HepG2 (cell line): ENCODE results near the gene L3MBTL1. TPM values are rescaled to one million over a fixed set of nuclear protein-coding genes. Genes with fewer than 3 reads are reported as not detected.

Source experiments
- FOXA3 ChIP-seq: IDR thresholded peaks from 2 replicates; pipeline ENCODE4 v1.6.1; 2016; ENCODE audit warnings: missing genetic modification reagents, missing compliant biosample characterization
- HNRNPH1 ChIP-seq: fragments of 200-400 bp; formaldehyde crosslinking; optimal IDR thresholded peaks from 2 replicates; pipeline ENCODE3; 2017; ENCODE audit warnings: mild to moderate bottlenecking, low read depth, low read length
- IRF1 ChIP-seq: sonication (generic); formaldehyde crosslinking; IDR thresholded peaks from 2 replicates; pipeline ENCODE4 v1.4.0; 2020; ENCODE audit warnings: low read depth, mild to moderate bottlenecking, missing genetic modification reagents
- PATZ1 ChIP-seq: sonication (generic); formaldehyde crosslinking; IDR thresholded peaks from 2 replicates; pipeline ENCODE4 v1.4.0; 2020; ENCODE audit warnings: missing genetic modification reagents
- RERE ChIP-seq: IDR thresholded peaks from 2 replicates; pipeline ENCODE4 v1.6.1; 2016; ENCODE audit warnings: low read depth, missing genetic modification reagents, missing compliant biosample characterization
- TFDP2 ChIP-seq: sonication (generic); formaldehyde crosslinking; IDR thresholded peaks from 2 replicates; pipeline ENCODE4 v1.4.0; 2020; ENCODE audit warnings: missing genetic modification reagents
- THYN1 ChIP-seq: sonication (generic); formaldehyde crosslinking; IDR thresholded peaks from 2 replicates; pipeline ENCODE4 v1.8.1; 2023; ENCODE audit warnings: low read depth, mild to moderate bottlenecking, moderate library complexity, missing genetic modification reagents, borderline replicate concordance
- TRAFD1 ChIP-seq: sonication (generic); formaldehyde crosslinking; IDR thresholded peaks from 2 replicates; pipeline ENCODE4 v1.5.1; 2020; ENCODE audit warnings: missing genetic modification reagents, mild to moderate bottlenecking, borderline replicate concordance
- ZNF160 ChIP-seq: sonication (generic); formaldehyde crosslinking; IDR thresholded peaks from 2 replicates; pipeline ENCODE4 v1.8.0; 2022; ENCODE audit warnings: mild to moderate bottlenecking, inconsistent platforms, missing genetic modification reagents
- ZNF18 ChIP-seq: sonication (generic); formaldehyde crosslinking; IDR thresholded peaks from 2 replicates; pipeline ENCODE4 v1.8.0; 2022; ENCODE audit warnings: mild to moderate bottlenecking, missing genetic modification reagents; ENCODE audit not compliant: insufficient replicate concordance
- ZNF562 ChIP-seq: sonication (generic); formaldehyde crosslinking; IDR thresholded peaks from 2 replicates; pipeline ENCODE4 v1.8.0; 2022; ENCODE audit warnings: missing genetic modification reagents, borderline replicate concordance
- ZNF672 ChIP-seq: sonication (generic); formaldehyde crosslinking; IDR thresholded peaks from 2 replicates; pipeline ENCODE4 v1.8.1; 2022; ENCODE audit warnings: missing genetic modification reagents
- ZNF816 ChIP-seq: sonication (generic); formaldehyde crosslinking; IDR thresholded peaks from 2 replicates; pipeline ENCODE4 v1.8.0; 2022; ENCODE audit warnings: missing genetic modification reagents, mild to moderate bottlenecking, borderline replicate concordance
- polyA plus RNA-seq, 8 experiments: library from polyadenylated mRNA; depleted of rRNA in 3 of 8; stranded (reverse) in 7 of 8; unstranded in 1 of 8; fragments of >200 nt; fragmentation: Illumina TruSeq in 4 of 8; extraction: Trizol in 4 of 8; gene quantifications; 2 replicates each; pipeline versions ENCODE4 v1.2.1 to v1.2.3, GENCODE V29; 2011 to 2016; ENCODE audit warnings: low read depth in 4 of 8, missing spikeins in 1 of 8, mixed read lengths in 1 of 8; ENCODE audit not compliant: insufficient read depth in 1 of 8
- total RNA-seq, 5 experiments: library from RNA; depleted of rRNA; stranded (reverse); fragments of >200 nt; fragmentation: Illumina TruSeq; extraction: Trizol; gene quantifications; 2 replicates each; pipeline ENCODE4 v1.2.3, GENCODE V29; 2016; ENCODE audit warnings: low read depth in 1 of 5

L3MBTL1 gene
- total and polyA plus RNA-seq, 2 of the 13 experiments (the other 11 are each of a cell fraction or from before 2014, with no cell fraction given) = 9.0 to 17.8 TPM

GRCh38 chr20:43537921-43538877 is 30.7 kb downstream of the L3MBTL1 start (continued):
- TF ChIP-seq ZNF18 (CRISPR knock-in tag) (no peak), TFDP2 (CRISPR knock-in tag) (no peak), ZNF562 (no peak), HNRNPH1 (no peak), PATZ1 (CRISPR knock-in tag) (peak; percentile 39; the same call in 1 of the 2 replicates), RERE (CRISPR knock-in tag) (no peak), ZNF160 (CRISPR knock-in tag) (no peak), ZNF816 (CRISPR knock-in tag) (no peak), ZNF672 (CRISPR knock-in tag) (no peak), IRF1 (no peak), THYN1 (CRISPR knock-in tag) (no peak), FOXA3 (CRISPR knock-in tag) (peak; percentile 29; the same call in 1 of the 2 replicates), TRAFD1 (CRISPR knock-in tag) (0 out of 2 replicates have a peak, but pooled peaks have one; percentile 36)
